ENCODE data around the gene SLC15A5.

Gene SLC15A5

DNA sequence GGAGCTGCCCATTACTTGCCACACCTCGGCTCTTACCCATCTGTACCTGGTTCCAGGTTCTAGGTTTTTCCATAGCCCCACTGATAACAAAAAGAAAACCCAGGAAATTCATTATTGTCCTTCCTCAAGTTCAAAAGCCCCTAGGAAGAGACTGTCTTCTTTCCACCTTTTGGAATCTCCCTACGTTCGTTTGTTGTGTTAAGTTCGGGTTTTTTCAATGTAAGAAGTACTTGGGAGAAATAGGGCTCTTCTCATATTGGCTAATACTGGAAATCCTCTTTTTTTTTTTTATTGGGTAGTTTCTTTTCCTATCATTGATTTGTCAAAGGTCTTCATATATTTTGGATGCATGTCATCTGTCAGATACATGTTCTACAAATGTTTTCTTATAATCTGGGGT, 17.3 kb downstream of the SLC15A5 start:
- no peak for DNase-seq

- no peak for DNase-seq
These were observed 18.5 kb downstream of the SLC15A5 start for GRCh38 chr12:16258963-16259362.

DNA sequence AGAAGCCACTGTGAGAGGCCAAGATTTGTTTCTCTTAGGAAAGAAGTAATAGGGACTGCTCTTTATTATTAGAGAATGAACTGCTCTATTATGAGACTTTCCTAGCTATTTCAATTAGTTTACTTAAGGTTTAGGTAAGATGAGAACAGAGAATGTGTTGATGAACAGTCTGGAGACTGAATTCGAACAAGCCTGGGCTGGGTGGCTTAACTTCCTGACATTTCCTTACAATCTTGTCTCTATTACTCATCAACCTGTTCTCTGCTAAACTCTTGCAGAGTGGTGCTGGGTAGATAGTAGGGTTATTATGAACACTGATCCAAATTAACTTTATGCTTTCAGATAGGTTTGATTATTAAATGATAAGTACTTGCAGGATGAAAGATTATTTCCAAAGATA, 31.2 kb downstream of the SLC15A5 start:
- DNase-seq: no peak

GRCh38 chr12:16245209-16245608, 32.3 kb downstream of the SLC15A5 start:
- no peak for DNase-seq

- DNase-seq: no peak
These were observed 33.7 kb downstream of the SLC15A5 start for GRCh38 chr12:16243487-16244412.

DNA sequence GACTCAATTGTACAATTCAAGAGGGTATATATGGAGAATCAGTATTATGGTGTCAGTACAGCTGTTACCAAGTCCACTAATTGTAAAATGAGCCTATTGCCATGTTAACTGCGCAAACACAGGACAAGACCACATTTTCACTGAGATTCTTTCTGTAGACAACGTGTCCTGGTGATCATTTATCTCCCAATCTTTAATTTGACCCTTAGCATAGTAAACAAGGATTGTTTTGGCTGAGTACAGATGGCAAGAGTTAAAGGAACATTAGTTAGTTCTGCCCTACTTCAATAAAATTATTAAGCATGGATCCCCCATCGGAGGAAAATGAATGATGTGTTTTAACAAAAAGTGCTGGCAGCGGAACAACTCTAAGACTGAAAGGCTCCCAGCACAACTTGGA, 36.1 kb downstream of the SLC15A5 start:
- no peak for DNase-seq

GRCh38 chr12:16238661-16239060, 38.8 kb downstream of the SLC15A5 start:
- no peak for DNase-seq

- DNase-seq: no peak
These were observed 47.8 kb downstream of the SLC15A5 start for GRCh38 chr12:16229676-16230075.

GRCh38 chr12:16228067-16228466, 49.4 kb downstream of the SLC15A5 start:
- no peak for DNase-seq

DNA sequence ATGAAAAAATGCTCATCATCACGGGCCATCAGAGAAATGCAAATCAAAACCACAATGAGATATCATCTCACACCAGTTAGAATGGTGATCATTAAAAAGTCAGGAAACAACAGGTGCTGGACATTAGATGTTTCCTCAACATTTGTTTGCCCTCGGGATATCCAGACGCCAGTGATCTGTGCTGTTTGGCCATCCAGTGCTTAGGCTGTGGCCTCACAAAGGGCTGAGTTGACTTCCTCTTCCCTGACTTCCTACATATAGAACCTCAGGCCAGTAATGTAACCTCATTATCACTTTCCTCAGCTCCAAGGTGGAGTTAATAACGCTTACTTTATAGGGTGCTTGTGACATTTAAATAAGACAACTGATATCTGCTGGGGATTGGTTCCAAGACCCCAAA, 51.8 kb downstream of the SLC15A5 start:
- no peak for DNase-seq

DNA sequence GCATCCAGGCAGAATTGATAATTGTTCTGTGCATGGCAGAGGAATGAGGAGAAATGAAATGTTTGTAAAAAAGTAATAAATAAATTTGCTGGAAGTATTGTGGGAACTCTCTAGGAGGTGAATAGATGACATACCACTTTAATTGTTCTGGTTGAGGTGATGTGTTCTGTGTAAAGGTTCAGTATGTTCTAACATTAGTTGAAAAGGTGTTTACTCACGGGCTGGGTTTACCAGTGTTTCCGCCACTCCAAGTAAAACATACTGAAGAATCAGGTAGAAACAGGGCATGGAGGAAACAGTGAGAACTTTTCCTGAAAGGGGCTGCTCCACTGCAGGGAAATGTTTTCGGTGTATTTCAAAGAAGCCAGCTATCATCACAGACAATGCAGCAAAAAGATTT, 53.3 kb downstream of the SLC15A5 start:
- no peak for DNase-seq

DNA sequence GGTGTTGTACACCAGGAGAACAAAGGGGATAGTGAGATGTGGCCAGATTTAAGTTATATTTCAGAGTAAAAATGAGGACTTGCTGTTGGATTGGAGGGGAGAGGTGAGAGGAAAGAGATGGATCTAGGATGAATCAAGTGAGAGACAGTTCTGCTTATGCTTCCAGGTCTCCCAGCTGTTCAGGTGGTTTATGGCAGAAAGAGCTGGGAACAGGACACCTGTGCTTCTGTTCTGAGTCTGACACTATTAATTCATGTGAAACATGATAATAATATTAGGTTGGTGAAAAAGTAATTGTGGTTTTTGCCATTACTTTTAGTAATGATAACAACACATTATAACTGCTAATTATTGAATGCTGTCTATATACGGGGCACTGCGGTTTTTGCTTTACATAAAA, 55.7 kb downstream of the SLC15A5 start:
- DNase-seq: no peak

- DNase-seq: no peak
These were observed 57.4 kb downstream of the SLC15A5 start for GRCh38 chr12:16220120-16220519.

- no peak for DNase-seq
These were observed 58.3 kb downstream of the SLC15A5 start for GRCh38 chr12:16218934-16219751.

DNA sequence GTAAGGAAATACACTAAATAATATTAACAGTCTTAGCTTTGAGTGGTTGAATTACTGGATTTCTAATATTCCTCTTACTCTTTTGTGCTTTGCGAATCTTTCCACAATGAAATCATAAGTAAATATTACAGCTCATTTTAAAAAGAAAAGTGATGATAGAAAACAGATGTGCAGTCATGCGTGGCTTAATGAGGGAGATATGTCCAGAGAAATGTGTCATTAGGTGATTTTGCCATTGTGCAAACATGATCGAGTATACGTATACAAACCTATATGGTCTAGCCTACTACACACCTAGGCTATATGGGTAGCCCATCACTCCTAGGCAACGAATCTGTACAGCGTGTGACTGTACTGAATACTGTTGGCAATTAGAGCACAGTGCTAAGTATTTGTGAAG, 59.3 kb downstream of the SLC15A5 start:
- no peak for DNase-seq

DNA sequence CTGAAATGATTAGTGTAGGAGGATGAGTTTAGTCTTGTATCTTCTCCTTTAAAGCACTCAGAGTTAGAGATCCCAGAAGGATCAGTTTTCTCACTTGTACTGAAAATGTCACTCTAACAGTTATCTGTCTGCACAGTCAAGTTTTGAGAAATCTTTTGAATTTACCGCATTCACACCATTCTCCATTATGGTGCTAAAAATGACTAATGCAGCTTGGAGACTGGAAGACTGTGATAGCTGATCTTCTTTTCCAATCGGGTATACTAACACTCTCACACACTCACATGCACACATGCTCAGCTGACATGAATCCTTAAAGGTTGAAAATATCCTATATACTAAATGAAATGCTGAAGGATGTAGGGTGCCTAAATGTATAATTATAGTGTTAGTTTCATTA, 65.8 kb downstream of the SLC15A5 start:
- DNase-seq: no peak

GRCh38 chr12:16198884-16199283, 78.6 kb downstream of the SLC15A5 start:
- no peak for DNase-seq

DNA sequence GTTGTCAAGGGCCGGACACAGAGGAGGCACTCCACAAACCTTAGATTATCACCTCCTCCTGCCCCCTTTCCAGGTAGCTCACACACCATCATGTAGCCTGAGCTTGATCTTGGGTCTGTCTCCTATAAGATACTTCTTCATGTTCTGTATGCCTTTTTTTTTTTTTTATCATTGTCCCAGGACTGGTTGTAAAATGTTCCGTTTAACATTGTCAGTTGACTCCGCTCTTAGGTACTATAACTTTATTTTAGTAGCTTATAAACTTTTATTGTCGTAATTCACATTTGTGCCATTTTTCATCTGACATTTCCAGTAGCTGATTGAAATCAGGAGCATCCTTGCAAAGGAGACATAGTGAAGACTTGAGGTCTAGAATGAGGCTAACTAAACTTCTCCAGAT, 79.9 kb downstream of the SLC15A5 start:
- DNase-seq: no peak

DNA sequence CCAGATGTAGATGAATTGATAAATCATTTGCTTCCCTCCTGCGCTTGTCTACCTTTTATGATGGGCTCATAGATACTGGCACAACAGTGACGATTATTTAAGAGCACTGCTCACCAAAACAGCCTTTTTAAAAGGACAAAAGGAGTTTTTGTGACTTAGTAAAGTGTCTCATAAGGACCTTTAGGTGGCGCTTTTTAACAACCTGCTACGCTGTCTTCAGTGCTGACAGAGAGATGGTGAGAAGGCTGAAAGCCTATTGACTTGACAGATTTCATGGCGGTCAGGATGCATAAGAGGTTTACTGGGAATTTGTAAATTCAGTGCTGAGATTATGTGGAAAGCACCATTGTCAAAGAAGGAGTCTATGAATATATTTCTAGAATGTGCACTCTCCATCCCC, 87.6 kb downstream of the SLC15A5 start:
- DNase-seq: no peak

- no peak for DNase-seq
These were observed 89.8 kb downstream of the SLC15A5 start for GRCh38 chr12:16187660-16188059.

GRCh38 chr12:16184681-16185080, 92.8 kb downstream of the SLC15A5 start:
- peak; percentile 64 for DNase-seq

DNA sequence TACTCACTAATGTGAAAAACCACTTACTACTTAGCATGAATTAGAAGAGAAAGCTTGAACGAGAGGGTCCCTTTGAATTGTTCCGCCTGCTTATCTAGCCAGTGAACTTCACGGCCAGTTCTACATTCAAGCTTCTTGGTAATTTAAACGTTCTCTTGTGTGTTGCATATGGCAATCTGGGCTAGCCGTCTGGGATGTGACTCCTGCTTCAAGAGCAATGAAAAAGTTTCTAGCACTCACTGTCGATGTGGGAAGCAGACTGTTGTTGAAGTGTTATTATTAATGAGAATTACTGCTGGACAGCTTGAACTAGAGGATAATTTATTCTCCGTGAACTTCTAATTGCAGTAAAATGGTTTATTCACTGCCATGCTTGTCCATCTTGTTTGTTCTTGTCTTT, 93.9 kb downstream of the SLC15A5 start:
- no peak for DNase-seq

- DNase-seq: no peak
These were observed 101.6 kb downstream of the SLC15A5 start for GRCh38 chr12:16175840-16176239.

DNA sequence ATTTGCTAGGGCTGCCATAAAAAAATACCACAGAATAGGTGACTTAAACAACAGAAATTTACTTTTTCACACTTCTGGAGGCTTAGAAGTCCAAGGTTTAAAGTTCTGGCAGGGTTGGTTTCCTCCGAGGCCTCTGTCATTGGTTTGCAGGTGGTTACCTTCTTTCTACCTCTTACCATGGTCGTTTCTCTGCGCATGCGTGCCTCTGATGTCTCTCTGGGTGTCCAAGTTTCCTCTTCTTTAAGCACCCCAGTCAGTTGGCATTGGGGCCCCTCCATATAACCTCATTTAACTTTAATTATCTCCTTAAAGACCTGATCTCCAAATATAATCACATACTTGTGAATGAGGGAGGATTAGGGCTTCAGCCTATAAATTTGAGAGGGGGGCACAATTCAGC, 103.2 kb downstream of the SLC15A5 start:
- no peak for DNase-seq

Measured in islet precursor cell (in vitro differentiated cells).